Suprapubic skin (tissue), 4 donors: ENCODE results near the gene CPEB2. TPM values are rescaled to one million over a fixed set of nuclear protein-coding genes. Genes with fewer than 3 reads are reported as not detected.

Experiments used
- DNase-seq, 2 donors: peaks; one replicate each; pipeline ENCODE4 v3.0.0-alpha.2; 2019; ENCODE audit warnings: low spot score in 2 of 2
- H3K27ac ChIP-seq: fragments of 200-600 bp; sonication (generic); one replicate; pipeline ENCODE4 v1.5.1; 2019
- H3K27me3 ChIP-seq: fragments of 200-600 bp; sonication (generic); one replicate; pipeline ENCODE4 v1.5.1; 2019
- H3K36me3 ChIP-seq: fragments of 200-600 bp; sonication (generic); one replicate; pipeline ENCODE4 v1.5.1; 2019
- H3K4me1 ChIP-seq: fragments of 200-600 bp; sonication (generic); one replicate; pipeline ENCODE4 v1.5.1; 2019
- H3K4me3 ChIP-seq: fragments of 200-600 bp; sonication (generic); one replicate; pipeline ENCODE4 v1.5.1; 2019; ENCODE audit warnings: mild to moderate bottlenecking
- H3K9me3 ChIP-seq: fragments of 200-600 bp; sonication (generic); one replicate; pipeline ENCODE4 v1.5.1; 2019
- CTCF ChIP-seq, 2 donors: fragments of 200-600 bp in 1 of 2; fragments of 450-650 bp in 1 of 2; sonication (generic) in 1 of 2; IDR thresholded peaks; one replicate each; pipeline ENCODE4 v1.5.1; 2016 to 2019; ENCODE audit warnings: antibody characterized with exemption in 2 of 2, mild to moderate bottlenecking in 1 of 2, moderate library complexity in 1 of 2
- EP300 ChIP-seq: sonication (generic); formaldehyde crosslinking; IDR thresholded peaks from one replicate; pipeline ENCODE4 v1.6.1; 2017; ENCODE audit warnings: antibody characterized with exemption
- POLR2A ChIP-seq, 2 donors: fragments of 450-650 bp; IDR thresholded peaks; one replicate each; pipeline ENCODE4 v1.6.1; 2017; ENCODE audit warnings: antibody characterized with exemption in 2 of 2, mild to moderate bottlenecking in 2 of 2, moderate library complexity in 2 of 2
- POLR2AphosphoS5 ChIP-seq, 3 donors: sonication (generic); formaldehyde crosslinking; IDR thresholded peaks; one replicate each; pipeline ENCODE4 v1.6.1; 2017; ENCODE audit warnings: antibody characterized with exemption in 3 of 3
- WGBS: methylation state at CpG from one replicate; pipeline ENCODE4 v1.1.5; 2018; 5-methylcytosine and 5-hydroxymethylcytosine counted together
- total RNA-seq, 4 donors: library from RNA; depleted of rRNA; stranded (reverse); fragments of >200 nt; gene quantifications; one replicate each; pipeline ENCODE4 v1.1.0, GENCODE V29; 2016

The CPEB2 gene
- total RNA-seq, 4 donors from 2014 or later: 43.6 to 70.1 (median 49.8) TPM

- Histone ChIP-seq H3K4me3 (no peak overlapping the region), H3K9me3 (no peaks in the 10 kb centered on the region), H3K36me3 (peaks cover 9% of the 10 kb centered on the region), H3K4me1 (peaks cover 6% of the 10 kb centered on the region), H3K27ac (no peak overlapping the region), H3K27me3 (no peaks in the 10 kb centered on the region)
- DNase-seq: no peak
- TF ChIP-seq EP300 (no peak), POLR2A (IDR thresholded peaks at IDR 0.05) (no peak), POLR2AphosphoS5 (IDR thresholded peaks at IDR 0.05) (no peak), CTCF (IDR thresholded peaks at IDR 0.05) (no peak)
- 68% methylated on average over 3 of the region's 3 CpGs for WGBS
Measured at GRCh38 chr4:15040916-15041463, 38.7 kb downstream of the CPEB2 start.

- Histone ChIP-seq H3K4me3 (no peak overlapping the region), H3K27me3 (no peaks in the 10 kb centered on the region), H3K27ac (no peak overlapping the region), H3K4me1 (peaks cover 6% of the 10 kb centered on the region), H3K36me3 (peaks cover 6% of the 10 kb centered on the region), H3K9me3 (no peaks in the 10 kb centered on the region)
- TF ChIP-seq POLR2AphosphoS5 (IDR thresholded peaks at IDR 0.05): no peak
- TF ChIP-seq POLR2A (IDR thresholded peaks at IDR 0.05): no peak
- TF ChIP-seq CTCF (IDR thresholded peaks at IDR 0.05): no peak
- no peak for TF ChIP-seq EP300
- DNase-seq: no peak
- WGBS: 65% methylated on average over 4 of the region's 4 CpGs
Measured at GRCh38 chr4:15042529-15043167, 40.4 kb downstream of the CPEB2 start.

- peaks cover 6% of the 10 kb centered on the region for H3K4me1 ChIP-seq
- TF ChIP-seq POLR2AphosphoS5 (IDR thresholded peaks at IDR 0.05) (no peak), EP300 (no peak), CTCF (IDR thresholded peaks at IDR 0.05) (no peak), POLR2A (IDR thresholded peaks at IDR 0.05) (no peak)
Measured at GRCh38 chr4:15043226-15043625, 40.9 kb downstream of the CPEB2 start.

GRCh38 chr4:15043922-15044321, 41.6 kb downstream of the CPEB2 start:
- Histone ChIP-seq H3K9me3 (no peaks in the 10 kb centered on the region), H3K36me3 (peaks cover 6% of the 10 kb centered on the region), H3K27ac (no peak overlapping the region), H3K4me1 (peaks cover 6% of the 10 kb centered on the region), H3K27me3 (no peaks in the 10 kb centered on the region), H3K4me3 (no peak overlapping the region)
- WGBS: 56% methylated on average over 1 of the region's 1 CpG
- DNase-seq: no peak
- TF ChIP-seq POLR2AphosphoS5 (IDR thresholded peaks at IDR 0.05) (no peak), EP300 (no peak), POLR2A (IDR thresholded peaks at IDR 0.05) (no peak), CTCF (IDR thresholded peaks at IDR 0.05) (no peak)

More at GRCh38 chr4:15043226-15043625, 40.9 kb downstream of the CPEB2 start:
- Histone ChIP-seq H3K4me3 (no peak overlapping the region), H3K27me3 (no peaks in the 10 kb centered on the region), H3K9me3 (no peaks in the 10 kb centered on the region), H3K36me3 (peaks cover 6% of the 10 kb centered on the region), H3K27ac (no peak overlapping the region)
- DNase-seq: no peak
- 76% methylated on average over 3 of the region's 3 CpGs for WGBS

GRCh38 chr4:15054541-15054940, 52.3 kb downstream of the CPEB2 start:
- no peak overlapping the region for H3K4me3 ChIP-seq
- H3K36me3 ChIP-seq: peaks cover 51% of the 10 kb centered on the region
- TF ChIP-seq POLR2A (IDR thresholded peaks at IDR 0.05) (no peak), EP300 (no peak), CTCF (IDR thresholded peaks at IDR 0.05) (no peak), POLR2AphosphoS5 (IDR thresholded peaks at IDR 0.05) (no peak)

More at GRCh38 chr4:15054541-15054940, 52.3 kb downstream of the CPEB2 start:
- Histone ChIP-seq H3K27me3 (no peaks in the 10 kb centered on the region), H3K27ac (no peak overlapping the region), H3K9me3 (no peaks in the 10 kb centered on the region), H3K4me1 (no peaks in the 10 kb centered on the region)
- no peak for DNase-seq
- WGBS: 93% methylated on average over 2 of the region's 2 CpGs
